H9 (cell line): ENCODE results near the gene TEAD2. TPM values are rescaled to one million over a fixed set of nuclear protein-coding genes. Genes with fewer than 3 reads are reported as not detected.

Experiments
- DNase-seq: peaks from one replicate; pipeline ENCODE4 v3.0.0-alpha.2; 2017
- H2AFZ ChIP-seq: one replicate; pipeline ENCODE4 v1.6.1; 2013; ENCODE audit warnings: mild to moderate bottlenecking, low read length, control low read depth, moderate library complexity
- H2AK5ac ChIP-seq: 2 replicates; pipeline ENCODE4 v1.6.1; 2013; ENCODE audit warnings: low read length, control low read depth, mixed read lengths; ENCODE audit not compliant: insufficient read length
- H2BK120ac ChIP-seq: one replicate; pipeline ENCODE4 v1.6.1; 2013; ENCODE audit warnings: low read depth, mild to moderate bottlenecking, low read length, control low read depth, inconsistent platforms; ENCODE audit not compliant: poor library complexity, severe bottlenecking
- H2BK12ac ChIP-seq: 2 replicates; pipeline ENCODE4 v1.6.1; 2013; ENCODE audit warnings: low read length, control low read depth, mixed read lengths, low read depth; ENCODE audit not compliant: insufficient read length
- H2BK15ac ChIP-seq: 2 replicates; pipeline ENCODE4 v1.6.1; 2013; ENCODE audit warnings: low read depth, low read length, control low read depth
- H2BK20ac ChIP-seq: one replicate; pipeline ENCODE4 v1.6.1; 2013; ENCODE audit warnings: low read depth, mild to moderate bottlenecking, low read length, control low read depth, inconsistent platforms; ENCODE audit not compliant: poor library complexity, severe bottlenecking
- H2BK5ac ChIP-seq: 2 replicates; pipeline ENCODE4 v1.6.1; 2013; ENCODE audit warnings: low read length, control low read depth, mixed read lengths; ENCODE audit not compliant: insufficient read length
- H3K14ac ChIP-seq: 2 replicates; pipeline ENCODE4 v1.6.1; 2013; ENCODE audit warnings: low read length, control low read depth; ENCODE audit not compliant: insufficient read depth
- H3K18ac ChIP-seq: 2 replicates; pipeline ENCODE4 v1.6.1; 2013; ENCODE audit warnings: low read depth, mild to moderate bottlenecking, mixed read lengths, low read length, control low read depth; ENCODE audit not compliant: insufficient read length
- H3K23ac ChIP-seq: 2 replicates; pipeline ENCODE4 v1.6.1; 2013; ENCODE audit warnings: low read length, control low read depth, mixed read lengths, low read depth; ENCODE audit not compliant: insufficient read length
- H3K23me2 ChIP-seq: 2 replicates; pipeline ENCODE4 v1.6.1; 2013; ENCODE audit warnings: low read depth, mild to moderate bottlenecking, mixed read lengths, low read length, control low read depth; ENCODE audit not compliant: insufficient read length, poor library complexity, severe bottlenecking
- H3K27ac ChIP-seq: 2 replicates; pipeline ENCODE4 v1.5.1; 2013; ENCODE audit warnings: low read length, control low read depth, mixed read lengths, low read depth; ENCODE audit not compliant: insufficient read length
- H3K27me3 ChIP-seq: 2 replicates; pipeline ENCODE4 v1.6.1; 2013; ENCODE audit warnings: low read length, control low read depth, inconsistent platforms; ENCODE audit not compliant: insufficient read depth
- H3K4ac ChIP-seq: 2 replicates; pipeline ENCODE4 v1.6.1; 2013; ENCODE audit warnings: low read depth, mild to moderate bottlenecking, control low read depth, inconsistent platforms, low read length, moderate library complexity
- H3K4me1 ChIP-seq: 2 replicates; pipeline ENCODE4 v1.6.1; 2013; ENCODE audit warnings: low read length, control low read depth, inconsistent platforms; ENCODE audit not compliant: insufficient read depth
- H3K4me2 ChIP-seq: 2 replicates; pipeline ENCODE4 v1.6.1; 2013; ENCODE audit warnings: low read length, control low read depth, mixed read lengths; ENCODE audit not compliant: insufficient read length, insufficient read depth
- H3K56ac ChIP-seq: 2 replicates; pipeline ENCODE4 v1.6.1; 2013; ENCODE audit warnings: low read depth, mild to moderate bottlenecking, mixed read lengths, low read length, control low read depth; ENCODE audit not compliant: insufficient read length
- H3K79me1 ChIP-seq: 2 replicates; pipeline ENCODE4 v1.6.1; 2013; ENCODE audit warnings: low read depth, mild to moderate bottlenecking, moderate library complexity, low read length, control low read depth, inconsistent platforms; ENCODE audit not compliant: insufficient read depth, poor library complexity, severe bottlenecking
- H3K79me2 ChIP-seq: 2 replicates; pipeline ENCODE4 v1.6.1; 2013; ENCODE audit warnings: low read length, control low read depth, inconsistent platforms; ENCODE audit not compliant: insufficient read depth
- H3K9ac ChIP-seq: 2 replicates; pipeline ENCODE4 v1.6.1; 2013; ENCODE audit warnings: low read length, control low read depth, mixed read lengths; ENCODE audit not compliant: insufficient read length; ENCODE audit errors: extremely low read depth
- H3K9me3 ChIP-seq: one replicate; pipeline ENCODE4 v1.6.1; 2013; ENCODE audit warnings: low read depth, low read length, inconsistent platforms; ENCODE audit not compliant: control insufficient read depth
- H3T11ph ChIP-seq: one replicate; pipeline ENCODE4 v1.6.1; 2013; ENCODE audit warnings: mild to moderate bottlenecking, low read length, control low read depth, inconsistent platforms
- H4K20me1 ChIP-seq: one replicate; pipeline ENCODE4 v1.6.1; 2013; ENCODE audit not compliant: control insufficient read depth, insufficient read length, insufficient read depth
- H4K5ac ChIP-seq: 2 replicates; pipeline ENCODE4 v1.6.1; 2013; ENCODE audit warnings: low read depth, mild to moderate bottlenecking, mixed read lengths, low read length, control low read depth; ENCODE audit not compliant: insufficient read length
- H4K8ac ChIP-seq: replicated peaks from 2 replicates; pipeline ENCODE4 v1.6.1; 2013; ENCODE audit warnings: low read length, control low read depth, mixed read lengths, low read depth; ENCODE audit not compliant: insufficient read length
- H4K91ac ChIP-seq: 2 replicates; pipeline ENCODE4 v1.6.1; 2013; ENCODE audit warnings: low read depth, mild to moderate bottlenecking, moderate library complexity, mixed read lengths, low read length, control low read depth; ENCODE audit not compliant: insufficient read length
- H3K27ac Mint-ChIP-seq, 3 experiments: 2 replicates in 2 of 3; 3 replicates in 1 of 3; pipeline ENCODE4 v1.8.0; 2020 to 2021; ENCODE audit warnings: mixed read lengths in 3 of 3, mild to moderate bottlenecking in 1 of 3, moderate library complexity in 1 of 3
- H3K27me3 Mint-ChIP-seq: 2 replicates; pipeline ENCODE4 v1.8.0; 2021; ENCODE audit warnings: low read depth, mild to moderate bottlenecking, moderate library complexity, mixed read lengths
- H3K36me3 Mint-ChIP-seq, 3 experiments: 2 replicates in 2 of 3; 3 replicates in 1 of 3; pipeline ENCODE4 v1.8.0; 2020 to 2021; ENCODE audit warnings: low read depth in 3 of 3, mixed read lengths in 3 of 3; ENCODE audit not compliant: insufficient read depth in 1 of 3
- H3K4me1 Mint-ChIP-seq, 2 experiments: 2 replicates each; pipeline ENCODE4 v1.8.0; 2020; ENCODE audit warnings: mixed read lengths in 2 of 2
- H3K4me3 Mint-ChIP-seq, 2 experiments: 2 replicates in 1 of 2; 3 replicates in 1 of 2; pipeline ENCODE4 v1.8.0; 2020 to 2021; ENCODE audit warnings: mild to moderate bottlenecking in 2 of 2, mixed read lengths in 2 of 2, moderate library complexity in 1 of 2
- H3K9me3 Mint-ChIP-seq, 2 experiments: 2 replicates in 1 of 2; 3 replicates in 1 of 2; pipeline ENCODE4 v1.8.0; 2020; ENCODE audit warnings: mild to moderate bottlenecking in 2 of 2, mixed read lengths in 2 of 2, moderate library complexity in 1 of 2
- WGBS: extraction: QIAGEN DNeasy Blood & Tissue Kit; methylation state at CpG from one replicate; pipeline ENCODE4 v1.1.7; 2013; ENCODE audit warnings: missing lambda C conversion rate, low lambda C conversion rate, mixed read lengths; ENCODE audit not compliant: insufficient read length; ENCODE audit errors: extremely low coverage; 5-methylcytosine and 5-hydroxymethylcytosine counted together
- total RNA-seq: library from RNA; stranded (reverse); gene quantifications from 2 replicates; pipeline ENCODE4 v1.2.1, GENCODE V29; 2021
- TF ChIP-seq, protein P1 (sequence below): fragments of 200-600 bp; sonication (generic); conservative IDR thresholded peaks from 3 replicates; pipeline ENCODE4 v1.8.0; 2021; ENCODE audit warnings: antibody characterized with exemption, mild to moderate bottlenecking

TEAD2 gene
- total RNA-seq, 1 experiment from 2014 or later, result 126 TPM

DNA sequence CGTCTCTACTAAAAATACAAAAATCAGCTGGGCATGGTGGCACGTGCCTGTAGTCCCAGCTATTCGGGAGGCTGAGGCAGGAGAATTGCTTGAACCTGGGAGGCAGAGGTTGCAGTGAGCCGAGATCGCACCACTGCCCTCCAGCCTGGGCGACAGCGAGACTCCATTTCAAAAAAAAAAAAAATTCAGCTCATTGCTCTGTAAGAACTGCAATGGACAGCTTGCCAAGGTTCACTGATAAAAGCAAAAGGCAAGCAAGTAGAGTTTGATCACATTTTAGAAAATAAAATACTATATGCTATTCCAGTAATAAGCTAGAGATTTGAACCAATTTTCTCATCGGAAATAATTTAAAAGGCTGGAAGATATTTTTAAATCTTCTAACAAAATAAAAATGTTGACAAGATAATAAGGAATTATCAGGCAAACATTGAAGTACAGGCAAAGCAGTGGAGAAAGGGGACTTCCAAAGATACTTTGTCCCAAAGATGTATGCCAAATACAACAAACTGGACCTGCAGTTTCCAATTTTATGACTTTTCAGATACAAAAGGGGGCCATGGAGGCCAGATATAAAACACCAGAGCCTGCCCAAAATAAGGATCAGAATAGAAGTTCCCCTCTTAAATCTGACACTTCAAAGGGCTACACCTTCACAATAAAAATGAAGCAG is 66.9 kb downstream of the TEAD2 start:
- Histone ChIP-seq H3K18ac (no peak overlapping the region), H3K23ac (no peak overlapping the region), H3K4me2 (no peak overlapping the region), H2BK15ac (no peak overlapping the region), H3K9ac (no peak overlapping the region), H3T11ph (no peak overlapping the region), H3K56ac (no peak overlapping the region), H3K79me2 (no peaks in the 10 kb centered on the region), H3K4me1 (no peaks in the 10 kb centered on the region), H4K91ac (no peak overlapping the region), H3K4ac (no peak overlapping the region), H3K27ac (no peak overlapping the region), H2BK5ac (no peak overlapping the region), H2BK120ac (no peak overlapping the region), H3K27me3 (no peaks in the 10 kb centered on the region), H3K9me3 (no peaks in the 10 kb centered on the region), H2BK20ac (no peak overlapping the region), H3K14ac (no peak overlapping the region), H4K5ac (no peak overlapping the region), H4K20me1 (no peaks in the 10 kb centered on the region), H3K79me1 (no peaks in the 10 kb centered on the region), H4K8ac (no peak overlapping the region), H2AK5ac (no peak overlapping the region), H2BK12ac (no peak overlapping the region), H2AFZ (no peak overlapping the region), H3K23me2 (no peaks in the 10 kb centered on the region)
- no peaks in the 10 kb centered on the region for H3K36me3 Mint-ChIP-seq
- TF ChIP-seq, protein P1, sequence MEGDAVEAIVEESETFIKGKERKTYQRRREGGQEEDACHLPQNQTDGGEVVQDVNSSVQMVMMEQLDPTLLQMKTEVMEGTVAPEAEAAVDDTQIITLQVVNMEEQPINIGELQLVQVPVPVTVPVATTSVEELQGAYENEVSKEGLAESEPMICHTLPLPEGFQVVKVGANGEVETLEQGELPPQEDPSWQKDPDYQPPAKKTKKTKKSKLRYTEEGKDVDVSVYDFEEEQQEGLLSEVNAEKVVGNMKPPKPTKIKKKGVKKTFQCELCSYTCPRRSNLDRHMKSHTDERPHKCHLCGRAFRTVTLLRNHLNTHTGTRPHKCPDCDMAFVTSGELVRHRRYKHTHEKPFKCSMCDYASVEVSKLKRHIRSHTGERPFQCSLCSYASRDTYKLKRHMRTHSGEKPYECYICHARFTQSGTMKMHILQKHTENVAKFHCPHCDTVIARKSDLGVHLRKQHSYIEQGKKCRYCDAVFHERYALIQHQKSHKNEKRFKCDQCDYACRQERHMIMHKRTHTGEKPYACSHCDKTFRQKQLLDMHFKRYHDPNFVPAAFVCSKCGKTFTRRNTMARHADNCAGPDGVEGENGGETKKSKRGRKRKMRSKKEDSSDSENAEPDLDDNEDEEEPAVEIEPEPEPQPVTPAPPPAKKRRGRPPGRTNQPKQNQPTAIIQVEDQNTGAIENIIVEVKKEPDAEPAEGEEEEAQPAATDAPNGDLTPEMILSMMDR, result no peak
- no CpG with 5 or more reads among the region's 8 CpGs for WGBS
- peak overlapping the region in 1 of 3 experiments; percentile 82; a peak in 1 of 7 replicates for H3K27ac Mint-ChIP-seq
- no peaks in the 10 kb centered on the region; a peak in 1 of 4 replicates for H3K4me1 Mint-ChIP-seq
- no peak for DNase-seq
- H3K4me3 Mint-ChIP-seq, result no peak overlapping the region
- H3K9me3 Mint-ChIP-seq, result no peaks in the 10 kb centered on the region
- peaks cover 4% of the 10 kb centered on the region; the same call in 1 of the 2 replicates for H3K27me3 Mint-ChIP-seq
